IgD-negative memory B cell (primary cell): ENCODE data around the gene RELN. TPM values are rescaled to one million over a fixed set of nuclear protein-coding genes. Genes with fewer than 3 reads are reported as not detected.

Experiments
- H3K27ac Mint-ChIP-seq, 3 donors: one replicate each; pipeline ENCODE4 v1.8.0; 2020 to 2022; ENCODE audit warnings: mild to moderate bottlenecking in 3 of 3, mixed read lengths in 3 of 3, moderate library complexity in 1 of 3
- H3K27me3 Mint-ChIP-seq: one replicate; pipeline ENCODE4 v1.8.0; 2021; ENCODE audit warnings: mixed read lengths
- H3K36me3 Mint-ChIP-seq: one replicate; pipeline ENCODE4 v1.8.0; 2020; ENCODE audit warnings: mild to moderate bottlenecking, mixed read lengths
- H3K4me1 Mint-ChIP-seq, 3 donors: one replicate each; pipeline ENCODE4 v1.8.0; 2020 to 2022; ENCODE audit warnings: mixed read lengths in 3 of 3, mild to moderate bottlenecking in 1 of 3
- H3K4me3 Mint-ChIP-seq, 4 donors: one replicate each; pipeline ENCODE4 v1.8.0; 2020 to 2022; ENCODE audit warnings: mild to moderate bottlenecking in 4 of 4, mixed read lengths in 4 of 4, moderate library complexity in 3 of 4
- H3K9me3 Mint-ChIP-seq, 3 donors: one replicate each; pipeline ENCODE4 v1.8.0; 2020 to 2021; ENCODE audit warnings: mixed read lengths in 3 of 3, mild to moderate bottlenecking in 1 of 3
- polyA plus RNA-seq: library from polyadenylated mRNA; unstranded; fragments of 300-500 nt; fragmentation: Illumina TruSeq; gene quantifications from one replicate; pipeline ENCODE4 v1.2.3, GENCODE V29; 2021

RELN gene
- polyA plus RNA-seq, 1 donor from 2014 or later: not detected

DNA sequence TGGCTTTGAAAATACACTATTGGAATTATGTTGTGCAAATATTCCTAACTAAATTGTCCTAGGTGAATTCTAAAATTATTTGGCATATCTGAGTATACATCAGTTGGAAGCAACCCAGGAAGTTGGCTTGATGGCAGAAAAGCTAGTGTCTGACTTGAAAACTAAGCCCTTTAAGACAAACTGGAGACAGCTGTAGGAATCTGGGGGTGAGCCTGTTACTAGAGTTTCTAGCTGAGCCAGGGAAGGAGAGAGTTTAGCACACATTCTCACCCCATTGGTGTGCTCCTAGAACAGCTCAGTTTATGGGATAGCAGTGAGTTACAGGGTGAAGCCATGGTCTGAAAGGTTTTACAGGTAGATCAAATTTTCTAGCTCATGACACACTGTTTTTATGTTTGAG is 333.2 kb downstream of the RELN start:
- H3K9me3 Mint-ChIP-seq: peaks cover 0 to 4% (median 0%) of the 10 kb centered on the region in 3 donors
- no peaks in the 10 kb centered on the region for H3K4me1 Mint-ChIP-seq
- peaks cover 3% of the 10 kb centered on the region for H3K27me3 Mint-ChIP-seq
- no peak overlapping the region for H3K4me3 Mint-ChIP-seq
- H3K36me3 Mint-ChIP-seq: no peaks in the 10 kb centered on the region
- no peak overlapping the region for H3K27ac Mint-ChIP-seq

DNA sequence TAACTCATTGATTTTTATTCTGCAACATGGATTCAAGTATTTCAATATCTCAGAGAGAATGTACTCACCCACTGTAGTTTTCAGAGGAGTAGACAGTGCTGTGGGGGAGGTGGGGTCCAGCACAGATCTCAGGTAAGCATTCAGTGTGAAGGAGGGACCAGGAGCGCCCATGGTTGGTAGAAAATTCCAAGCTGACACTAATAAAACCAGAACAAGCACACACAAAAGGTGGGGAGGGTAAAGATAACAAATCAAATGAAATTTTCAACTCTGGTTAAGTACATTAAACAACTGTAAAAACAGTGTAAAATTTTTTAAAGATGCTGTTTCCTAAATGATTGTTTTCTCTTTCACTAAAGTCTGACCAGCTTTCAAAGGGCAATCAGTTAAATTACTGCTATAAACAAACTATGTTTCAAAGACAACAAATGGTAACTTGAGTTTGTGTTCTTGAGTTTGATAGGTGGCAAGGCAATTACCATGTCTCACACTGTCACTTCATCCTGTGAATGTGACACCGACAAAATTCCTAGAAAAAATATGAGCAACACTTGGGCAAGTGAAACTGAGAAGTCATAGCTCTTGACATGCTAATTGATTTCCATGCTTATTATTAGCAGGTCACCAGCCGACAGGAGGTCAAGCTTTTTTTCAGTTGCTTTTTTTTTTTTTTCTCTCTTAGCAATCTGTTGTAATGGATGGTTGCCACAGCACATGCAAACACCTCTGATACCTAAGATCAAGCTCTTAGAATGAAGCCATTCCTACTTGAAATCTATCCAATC is 337.7 kb downstream of the RELN start:
- Mint-ChIP-seq H3K27ac (no peak overlapping the region), H3K4me1 (no peaks in the 10 kb centered on the region), H3K9me3 (peaks cover 4 to 13% (median 9%) of the 10 kb centered on the region in 3 donors), H3K4me3 (no peak overlapping the region), H3K36me3 (no peaks in the 10 kb centered on the region), H3K27me3 (peaks cover 4% of the 10 kb centered on the region)

DNA sequence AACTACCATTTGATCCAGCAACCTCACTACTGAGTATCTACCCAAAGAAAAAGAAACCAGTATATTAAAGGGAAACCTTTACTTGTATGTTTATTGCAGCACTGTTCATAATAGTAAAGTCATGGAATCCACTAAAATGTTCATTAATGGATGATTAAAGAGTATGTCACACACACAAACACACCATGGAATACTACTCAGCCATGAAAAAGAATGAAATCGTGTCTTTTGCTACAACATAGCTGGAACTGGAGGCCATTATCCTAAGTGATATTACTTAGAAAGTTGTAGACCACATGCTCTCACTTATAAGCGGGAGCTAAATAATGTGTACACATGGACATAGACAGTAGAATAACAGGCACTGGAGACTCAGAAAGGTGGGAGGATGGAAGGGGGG is 340.4 kb downstream of the RELN start:
- H3K27me3 Mint-ChIP-seq: peaks cover 4% of the 10 kb centered on the region
- peaks cover 7 to 24% (median 23%) of the 10 kb centered on the region in 3 donors for H3K9me3 Mint-ChIP-seq
- no peaks in the 10 kb centered on the region for H3K36me3 Mint-ChIP-seq
- no peak overlapping the region for H3K4me3 Mint-ChIP-seq
- no peak overlapping the region for H3K27ac Mint-ChIP-seq
- no peaks in the 10 kb centered on the region for H3K4me1 Mint-ChIP-seq

DNA sequence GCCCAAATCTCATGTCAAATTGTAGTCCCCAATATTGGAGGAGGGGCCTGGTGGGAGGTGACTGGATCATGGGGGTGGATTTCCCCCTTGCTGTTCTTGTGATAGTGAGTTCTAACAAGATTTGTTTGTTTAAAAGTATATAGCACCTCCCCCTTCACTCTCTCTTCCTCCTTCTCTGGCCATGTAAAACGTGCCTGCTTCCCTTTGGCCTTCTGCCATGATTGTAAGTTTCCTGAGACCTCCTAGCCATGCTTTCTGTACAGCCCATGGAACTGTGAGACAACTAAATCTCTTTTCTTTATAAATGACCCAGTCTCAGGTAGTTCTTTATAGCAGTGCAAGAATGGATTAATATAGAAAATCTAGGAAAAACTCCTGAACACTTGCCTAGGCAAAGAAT is 341.3 kb downstream of the RELN start:
- Mint-ChIP-seq H3K4me1 (no peaks in the 10 kb centered on the region), H3K4me3 (no peak overlapping the region), H3K27me3 (peaks cover 4% of the 10 kb centered on the region), H3K27ac (no peak overlapping the region), H3K9me3 (peaks cover 9 to 25% (median 24%) of the 10 kb centered on the region in 3 donors), H3K36me3 (no peaks in the 10 kb centered on the region)

DNA sequence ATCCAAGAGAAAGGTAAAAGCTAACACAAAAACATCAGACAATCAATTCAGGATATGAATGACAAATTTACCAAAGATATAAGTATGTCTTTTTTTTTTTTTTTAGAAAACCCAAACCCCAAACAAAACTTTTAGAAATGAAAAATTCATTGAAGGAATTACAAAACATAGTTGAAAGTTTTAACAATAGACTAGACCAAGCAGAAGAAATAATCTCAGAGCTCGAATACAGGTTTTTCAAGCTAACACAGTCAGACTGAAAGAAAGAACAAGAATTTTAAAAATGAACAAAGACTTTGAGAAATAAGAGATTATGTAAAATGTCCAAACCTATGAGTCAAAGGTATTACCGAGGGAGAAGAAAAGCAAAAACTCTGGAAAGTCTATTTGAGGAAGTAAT is 345.1 kb downstream of the RELN start:
- Mint-ChIP-seq H3K36me3 (no peaks in the 10 kb centered on the region), H3K27ac (no peak overlapping the region), H3K4me3 (no peak overlapping the region), H3K9me3 (peaks cover 9 to 28% (median 20%) of the 10 kb centered on the region in 3 donors), H3K27me3 (peaks cover 2% of the 10 kb centered on the region), H3K4me1 (no peaks in the 10 kb centered on the region)

DNA sequence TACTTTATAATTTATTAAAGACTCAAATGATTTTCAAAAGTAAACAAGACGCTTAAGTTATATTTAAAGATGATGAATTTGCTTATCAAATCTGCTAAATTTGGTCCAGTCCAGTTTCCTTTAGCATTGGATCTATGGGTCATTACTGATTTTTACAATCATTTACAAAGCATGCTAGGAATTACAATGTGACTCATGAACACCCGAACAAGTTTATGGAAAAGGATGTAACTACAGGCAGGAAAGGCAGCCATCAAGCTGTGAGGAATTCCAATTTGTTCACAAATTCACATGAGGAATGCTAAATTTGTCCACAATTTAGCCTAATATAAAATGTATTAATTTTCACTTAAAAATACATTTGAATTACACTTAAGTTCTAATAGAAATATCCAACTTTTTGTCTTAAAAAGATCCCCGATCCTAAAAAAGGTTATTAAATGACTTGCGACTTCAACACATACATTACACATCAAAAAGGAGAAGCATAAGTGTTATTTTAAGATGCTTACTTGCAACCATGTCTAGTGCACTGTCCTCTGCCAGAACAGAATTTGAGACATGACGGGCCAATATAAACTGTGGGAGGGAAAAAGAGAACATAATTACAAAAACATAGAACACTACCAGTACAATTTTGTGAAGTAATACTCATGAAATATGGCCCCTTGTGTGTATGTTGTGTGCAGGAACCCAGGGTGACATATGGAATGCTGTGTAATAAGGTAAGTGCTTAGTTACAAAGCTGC is 349.3 kb downstream of the RELN start:
- no peak overlapping the region for H3K4me3 Mint-ChIP-seq
- H3K27me3 Mint-ChIP-seq: peaks cover 2% of the 10 kb centered on the region
- H3K9me3 Mint-ChIP-seq: peaks cover 4 to 9% (median 5%) of the 10 kb centered on the region in 3 donors
- H3K36me3 Mint-ChIP-seq: peaks cover 2% of the 10 kb centered on the region
- H3K4me1 Mint-ChIP-seq: peaks cover 0 to 2% (median 0%) of the 10 kb centered on the region in 3 donors
- no peak overlapping the region for H3K27ac Mint-ChIP-seq

DNA sequence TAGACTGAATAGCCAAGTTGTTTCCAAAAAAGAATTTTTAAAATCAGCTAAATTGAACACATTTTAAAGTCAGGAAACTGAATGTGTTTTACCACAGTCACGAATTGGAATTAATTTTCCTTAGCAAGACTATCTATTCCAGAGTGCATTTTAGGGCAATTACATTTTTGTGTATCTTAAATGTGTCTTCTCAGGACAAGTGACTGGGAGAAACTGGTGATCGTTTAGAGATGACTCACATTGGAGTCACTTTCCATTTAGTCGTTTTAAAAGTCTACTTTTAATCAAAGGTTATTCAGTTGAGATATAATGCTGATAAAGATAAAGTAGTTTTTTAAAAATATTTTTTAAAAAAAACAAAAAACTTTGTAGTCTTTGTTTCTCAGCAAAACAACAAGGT is 351.7 kb downstream of the RELN start:
- H3K36me3 Mint-ChIP-seq: peaks cover 2% of the 10 kb centered on the region
- H3K4me1 Mint-ChIP-seq: peaks cover 0 to 2% (median 0%) of the 10 kb centered on the region in 3 donors
- H3K4me3 Mint-ChIP-seq: no peak overlapping the region
- H3K27me3 Mint-ChIP-seq: peaks cover 2% of the 10 kb centered on the region
- no peak overlapping the region for H3K27ac Mint-ChIP-seq
- H3K9me3 Mint-ChIP-seq: peaks cover 0 to 3% (median 0%) of the 10 kb centered on the region in 3 donors

DNA sequence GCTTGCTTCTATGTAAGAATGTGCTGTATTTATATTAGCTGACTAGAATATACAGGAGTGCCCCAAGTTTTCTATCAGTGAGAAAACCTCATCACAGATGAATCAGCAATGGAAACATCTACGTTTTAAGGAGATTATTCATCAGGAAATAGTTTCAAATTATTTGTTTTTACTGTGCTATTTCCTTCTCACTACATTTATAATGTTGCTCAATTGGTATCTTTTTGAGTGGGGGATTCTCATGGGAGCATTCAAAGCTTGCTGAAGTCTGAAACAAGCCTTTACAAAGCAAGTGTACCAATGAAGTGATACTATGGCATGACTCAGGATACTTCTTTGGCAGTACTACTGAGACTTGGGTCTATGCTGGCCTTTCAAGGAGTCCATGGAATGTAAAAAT is 352.4 kb downstream of the RELN start:
- Mint-ChIP-seq H3K36me3 (peaks cover 2% of the 10 kb centered on the region), H3K4me1 (peaks cover 0 to 2% (median 0%) of the 10 kb centered on the region in 3 donors), H3K27me3 (peaks cover 2% of the 10 kb centered on the region), H3K9me3 (peaks cover 0 to 3% (median 0%) of the 10 kb centered on the region in 3 donors), H3K27ac (no peak overlapping the region), H3K4me3 (no peak overlapping the region)

DNA sequence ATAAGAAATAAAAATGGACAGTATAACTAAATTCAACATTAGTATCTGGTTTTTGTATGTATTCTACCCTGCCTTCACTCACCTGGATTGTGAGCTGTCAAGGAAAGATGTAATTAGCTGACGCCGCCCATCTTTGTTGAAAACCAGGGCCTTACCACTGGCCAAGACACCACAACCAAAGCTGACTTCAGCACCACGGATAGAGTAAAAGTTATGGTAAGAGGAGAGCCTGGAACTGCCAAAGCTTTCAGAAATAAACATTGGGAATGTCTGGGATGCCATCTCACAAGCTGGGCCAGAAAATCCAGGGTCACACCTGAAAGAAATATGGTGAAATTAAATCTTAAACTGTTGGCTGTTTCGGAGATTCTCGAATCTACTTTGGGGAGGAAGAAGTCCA is 353.3 kb downstream of the RELN start:
- peaks cover 0 to 2% (median 0%) of the 10 kb centered on the region in 3 donors for H3K4me1 Mint-ChIP-seq
- H3K4me3 Mint-ChIP-seq: no peak overlapping the region
- H3K27me3 Mint-ChIP-seq: peaks cover 2% of the 10 kb centered on the region
- H3K9me3 Mint-ChIP-seq: peaks cover 0 to 3% (median 0%) of the 10 kb centered on the region in 3 donors
- peaks cover 2% of the 10 kb centered on the region for H3K36me3 Mint-ChIP-seq
- H3K27ac Mint-ChIP-seq: no peak overlapping the region

DNA sequence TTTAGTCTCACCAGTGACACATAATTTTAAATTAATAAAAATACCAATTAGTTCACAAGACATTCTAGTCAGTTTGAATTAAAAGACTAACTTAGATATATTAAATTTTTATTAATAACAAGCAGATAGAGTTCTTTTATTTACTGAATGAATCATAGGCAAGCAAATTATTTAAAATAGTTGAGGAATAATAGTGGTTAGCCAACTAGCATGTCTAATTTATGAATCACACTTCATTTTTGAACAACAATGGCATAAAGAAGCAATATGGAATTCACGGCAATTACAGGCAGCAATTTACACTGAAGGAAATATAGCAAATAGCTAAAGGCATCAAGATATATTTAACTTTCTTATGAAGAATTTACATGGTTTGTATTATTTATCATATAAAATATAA is 356.5 kb downstream of the RELN start:
- peaks cover 2% of the 10 kb centered on the region for H3K36me3 Mint-ChIP-seq
- no peak overlapping the region for H3K4me3 Mint-ChIP-seq
- H3K9me3 Mint-ChIP-seq: no peaks in the 10 kb centered on the region
- H3K4me1 Mint-ChIP-seq: peaks cover 0 to 2% (median 0%) of the 10 kb centered on the region in 3 donors
- peaks cover 2% of the 10 kb centered on the region for H3K27me3 Mint-ChIP-seq
- no peak overlapping the region for H3K27ac Mint-ChIP-seq

DNA sequence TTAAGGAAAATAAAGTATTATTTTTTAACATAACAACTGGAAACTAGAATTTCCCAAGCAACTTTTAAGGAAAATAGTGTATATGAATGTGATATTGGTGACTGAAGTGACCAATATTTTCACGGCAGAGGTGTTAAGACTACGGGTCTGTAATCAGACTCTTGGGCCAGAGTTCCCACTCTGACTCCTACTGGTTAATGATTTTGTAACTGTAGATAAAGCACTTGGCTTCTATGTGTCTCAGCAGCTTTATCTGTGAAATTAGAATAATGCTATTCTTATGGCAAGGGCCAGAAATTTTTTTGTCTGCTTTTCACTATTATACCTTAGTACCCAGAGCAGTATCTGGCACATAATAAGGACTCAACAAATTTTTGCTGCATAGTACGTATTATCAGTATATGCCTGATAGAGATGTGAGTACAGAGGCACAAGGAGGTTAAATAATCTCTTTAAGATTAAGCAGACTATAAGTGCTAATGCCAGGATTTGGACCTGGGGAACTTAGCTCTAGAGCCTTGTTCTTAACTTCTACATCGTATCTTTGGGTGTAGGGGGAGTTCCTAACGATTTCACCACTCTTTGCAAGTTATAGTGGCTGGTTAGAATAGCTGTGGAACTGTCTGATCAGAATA is 357.3 kb downstream of the RELN start:
- Mint-ChIP-seq H3K4me3 (no peak overlapping the region), H3K27me3 (peaks cover 3% of the 10 kb centered on the region), H3K4me1 (no peaks in the 10 kb centered on the region), H3K9me3 (no peaks in the 10 kb centered on the region), H3K36me3 (peaks cover 2% of the 10 kb centered on the region), H3K27ac (no peak overlapping the region)

DNA sequence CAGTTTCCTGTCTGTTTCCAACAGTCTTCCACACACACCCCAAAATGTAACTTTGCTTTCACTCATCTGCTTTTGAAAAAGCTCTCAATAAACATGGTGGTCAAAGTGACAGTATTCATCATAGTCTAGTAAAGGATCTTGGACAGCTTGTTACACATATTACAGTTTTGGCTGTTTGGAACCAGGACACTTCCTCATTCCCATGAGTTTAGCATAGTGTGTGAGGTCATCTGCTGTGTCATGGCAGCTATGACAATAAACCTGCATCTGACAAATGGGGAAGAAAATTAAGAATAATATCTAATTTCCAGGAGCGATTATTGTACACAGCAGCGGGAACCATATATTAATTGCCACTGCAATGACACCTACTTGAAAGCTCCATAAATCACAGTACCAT is 359.1 kb downstream of the RELN start:
- no peaks in the 10 kb centered on the region for H3K9me3 Mint-ChIP-seq
- H3K36me3 Mint-ChIP-seq: no peaks in the 10 kb centered on the region
- H3K27ac Mint-ChIP-seq: no peak overlapping the region
- peaks cover 3% of the 10 kb centered on the region for H3K27me3 Mint-ChIP-seq
- H3K4me3 Mint-ChIP-seq: no peak overlapping the region
- H3K4me1 Mint-ChIP-seq: no peaks in the 10 kb centered on the region

DNA sequence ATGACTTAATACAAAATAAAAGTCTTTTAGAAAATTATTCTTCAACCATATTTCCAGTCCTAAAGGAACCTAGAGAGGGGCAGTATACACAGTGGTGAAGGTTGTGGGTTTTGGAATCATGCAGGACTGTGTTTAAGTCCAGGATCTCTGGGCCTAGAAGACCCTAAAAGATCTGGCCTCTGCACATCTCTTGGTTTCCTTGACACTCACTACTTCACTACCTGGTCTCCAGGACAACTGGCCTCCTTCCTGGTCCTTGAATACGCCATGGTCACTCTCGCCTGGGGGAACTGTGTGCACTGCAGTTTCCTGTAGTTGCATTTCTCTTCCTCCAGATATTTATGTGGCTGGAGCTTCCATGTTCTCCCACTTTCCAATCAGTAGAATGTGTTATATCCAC is 360.7 kb downstream of the RELN start:
- H3K27me3 Mint-ChIP-seq: peaks cover 3% of the 10 kb centered on the region
- no peaks in the 10 kb centered on the region for H3K4me1 Mint-ChIP-seq
- H3K27ac Mint-ChIP-seq: no peak overlapping the region
- H3K36me3 Mint-ChIP-seq: no peaks in the 10 kb centered on the region
- no peaks in the 10 kb centered on the region for H3K9me3 Mint-ChIP-seq
- no peak overlapping the region for H3K4me3 Mint-ChIP-seq

DNA sequence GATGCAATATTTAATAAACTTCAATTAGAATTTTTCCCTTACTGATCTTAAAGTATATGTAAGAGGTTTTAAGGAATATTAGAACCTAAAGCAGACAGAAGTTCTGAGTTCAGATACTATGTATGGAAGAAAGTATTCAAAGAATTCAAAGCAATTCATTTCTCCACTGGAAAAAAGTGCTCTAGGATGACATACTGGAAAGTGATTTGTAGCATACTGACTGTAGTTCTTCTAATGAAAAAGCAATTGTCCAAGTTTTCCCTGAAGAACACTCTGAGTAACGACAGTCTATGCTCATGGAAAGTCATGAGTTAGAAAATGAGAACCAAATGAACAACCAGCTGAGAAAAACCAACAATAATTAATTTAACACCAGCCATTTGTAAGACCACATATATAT is 362.7 kb downstream of the RELN start:
- H3K9me3 Mint-ChIP-seq: no peaks in the 10 kb centered on the region

DNA sequence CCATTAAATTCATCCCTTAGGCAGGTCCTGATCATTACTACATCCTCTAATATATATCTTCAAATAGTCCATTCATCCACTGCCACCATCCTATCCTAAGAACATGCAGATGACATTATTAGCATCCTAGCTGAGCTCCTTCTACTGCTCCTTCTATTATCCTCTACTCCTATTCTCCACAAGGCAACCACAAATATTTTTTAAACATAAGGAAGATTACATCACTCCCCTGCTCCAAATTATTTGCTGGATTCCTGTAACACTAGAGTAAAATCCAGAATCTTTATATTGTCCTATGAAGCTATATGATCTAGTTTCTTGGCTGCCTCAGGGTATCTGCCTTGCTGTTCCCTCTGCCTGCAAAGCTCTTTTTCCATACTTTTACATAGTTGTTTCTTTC is 367.2 kb downstream of the RELN start:
- Mint-ChIP-seq H3K27me3 (peaks cover 2% of the 10 kb centered on the region), H3K36me3 (no peaks in the 10 kb centered on the region), H3K4me3 (no peak overlapping the region), H3K4me1 (no peaks in the 10 kb centered on the region), H3K27ac (no peak overlapping the region), H3K9me3 (no peaks in the 10 kb centered on the region)

More for the DNA sequence above, 362.7 kb downstream of the RELN start:
- Mint-ChIP-seq H3K36me3 (no peaks in the 10 kb centered on the region), H3K27ac (no peak overlapping the region), H3K4me3 (no peak overlapping the region), H3K27me3 (peaks cover 5% of the 10 kb centered on the region), H3K4me1 (no peaks in the 10 kb centered on the region)
